NCI-H1694 (cell line): ENCODE data around the gene CLDND1.
"Not testable (repeated sequence)": the region's sequence is repeated elsewhere in the genome, so short reads cannot be mapped to it uniquely, and the experiment has no call there.

Source experiments
- DNase-seq: peaks from one replicate; lab custom pipeline; 2025; lab: John Stamatoyannopoulos, UW

CLDND1 gene

GRCh38 chr3:98522544-98523281 lies at the start of gene CLDND1:
CLDND1 (minus strand) TSS chr3:98522902; CDS start chr3:98521424, 1,478 bp downstream.
- peak; percentile 96 for DNase-seq

- no peak for DNase-seq
Measured at GRCh38 chr3:98568402-98568801, 45.7 kb upstream of the CLDND1 start.

GRCh38 chr3:98567666-98568270 lies 45.1 kb upstream of the CLDND1 start:
- no peak for DNase-seq

GRCh38 chr3:98565843-98566242 lies 43.1 kb upstream of the CLDND1 start:
- DNase-seq = no peak

- DNase-seq = no peak
Measured at GRCh38 chr3:98565237-98565643, 42.5 kb upstream of the CLDND1 start.

- DNase-seq = no peak
Measured at GRCh38 chr3:98564282-98565005, 41.7 kb upstream of the CLDND1 start.

GRCh38 chr3:98563661-98564281 lies 41.1 kb upstream of the CLDND1 start:
- no peak for DNase-seq

GRCh38 chr3:98561727-98562521 lies 39.2 kb upstream of the CLDND1 start:
- no peak for DNase-seq

GRCh38 chr3:98560911-98561310 lies 38.2 kb upstream of the CLDND1 start:
- DNase-seq = no peak

GRCh38 chr3:98559769-98560168 lies 37.1 kb upstream of the CLDND1 start:
- not testable (repeated sequence) for DNase-seq

- DNase-seq = no peak
Measured at GRCh38 chr3:98558100-98558827, 35.6 kb upstream of the CLDND1 start.

GRCh38 chr3:98557324-98558010 lies 34.8 kb upstream of the CLDND1 start:
- no peak for DNase-seq

- no peak for DNase-seq
Measured at GRCh38 chr3:98556164-98557130, 33.7 kb upstream of the CLDND1 start.

GRCh38 chr3:98555025-98555379 lies 32.3 kb upstream of the CLDND1 start:
- no peak for DNase-seq

GRCh38 chr3:98554580-98554979 lies 31.9 kb upstream of the CLDND1 start:
- DNase-seq = no peak

GRCh38 chr3:98553753-98554152 lies 31.1 kb upstream of the CLDND1 start:
- DNase-seq = no peak

GRCh38 chr3:98553021-98553563 lies 30.4 kb upstream of the CLDND1 start:
- DNase-seq = no peak

GRCh38 chr3:98552232-98553020 lies 29.7 kb upstream of the CLDND1 start:
- no peak for DNase-seq
